Measurements from ENCODE around the gene AATK. TPM values are rescaled to one million over a fixed set of nuclear protein-coding genes. Genes with fewer than 3 reads are reported as not detected.
A peak's percentile ranks its signal among the peaks of the same experiment; 100 is the strongest.

AATK gene
- total RNA-seq, 1 experiment from 2014 or later = 1.1 TPM

DNA sequence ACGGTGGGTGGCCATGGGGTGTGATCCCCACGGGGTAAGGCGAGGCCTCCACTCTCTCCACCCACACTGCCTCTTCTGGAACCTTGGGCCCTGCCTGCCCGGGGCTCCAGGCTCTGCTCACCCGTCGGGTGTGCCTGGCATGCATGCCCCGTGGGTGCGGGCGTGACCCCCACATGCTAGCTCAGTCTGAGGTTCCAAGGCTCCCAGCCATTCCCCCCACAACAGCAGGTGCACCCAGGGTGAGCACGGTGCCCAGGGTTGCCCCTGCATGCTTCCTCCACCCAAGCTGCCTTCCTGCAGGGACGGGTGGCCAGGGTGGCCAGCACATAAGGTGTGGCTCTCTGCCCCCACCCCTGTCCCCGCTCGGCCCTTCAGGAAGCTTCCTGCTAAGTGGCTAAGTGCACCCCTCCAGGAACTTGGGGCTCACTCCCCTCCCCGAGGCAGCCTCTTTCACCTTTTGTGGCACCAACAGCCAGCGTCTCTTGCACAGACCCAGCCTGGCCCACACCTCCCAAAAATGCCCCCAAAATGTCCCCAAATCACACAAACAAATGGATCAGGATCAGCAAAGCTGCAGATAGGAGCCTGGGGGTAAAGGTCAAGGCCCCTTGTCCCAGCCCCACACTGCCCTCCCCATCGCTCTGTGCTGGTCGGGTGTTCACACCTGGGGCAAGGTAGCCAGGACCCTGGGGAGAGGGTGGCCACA lies 22.2 kb downstream of the AATK start:
- Histone ChIP-seq H3K4me3 (ENCODE audit: low read length) (no peak overlapping the region), H3K9me3 (ENCODE audit: low read length) (no peaks in the 10 kb centered on the region), H3K4me1 (ENCODE audit: insufficient read depth, low read length) (no peaks in the 10 kb centered on the region), H3K27me3 (ENCODE audit: low read length) (no peaks in the 10 kb centered on the region), H3K9ac (ENCODE audit: low read length) (no peak overlapping the region), H4K20me1 (ENCODE audit: low read length) (no peaks in the 10 kb centered on the region), H3F3A (ENCODE audit: low read length, unreplicated experiment) (no peaks in the 10 kb centered on the region), H3K27ac (ENCODE audit: low read length) (no peak overlapping the region), H3K36me3 (ENCODE audit: low read depth, low read length) (no peaks in the 10 kb centered on the region), H3K79me2 (ENCODE audit: low read length) (no peaks in the 10 kb centered on the region), H2AFZ (ENCODE audit: low read length) (no peak overlapping the region), H3K9me2 (replicated peaks; ENCODE audit: low read length) (no peaks in the 10 kb centered on the region), H3K4me2 (ENCODE audit: low read length) (no peak overlapping the region)
- ChIA-PET POLR2A (ENCODE audit: unreplicated experiment) (no interaction called here), CTCF (no interaction called here)
- intact Hi-C loops (cut with micrococcal nuclease) = loop anchor here (2.0 kb wide), 1 partner anchor 57 kb away; no protein-coding TSS in a partner anchor
- BruUV-seq (replicated peaks) = no TSS peak
- DNase-seq (no peak), ATAC-seq (no peak)
- TF ChIP-seq, protein P1, sequence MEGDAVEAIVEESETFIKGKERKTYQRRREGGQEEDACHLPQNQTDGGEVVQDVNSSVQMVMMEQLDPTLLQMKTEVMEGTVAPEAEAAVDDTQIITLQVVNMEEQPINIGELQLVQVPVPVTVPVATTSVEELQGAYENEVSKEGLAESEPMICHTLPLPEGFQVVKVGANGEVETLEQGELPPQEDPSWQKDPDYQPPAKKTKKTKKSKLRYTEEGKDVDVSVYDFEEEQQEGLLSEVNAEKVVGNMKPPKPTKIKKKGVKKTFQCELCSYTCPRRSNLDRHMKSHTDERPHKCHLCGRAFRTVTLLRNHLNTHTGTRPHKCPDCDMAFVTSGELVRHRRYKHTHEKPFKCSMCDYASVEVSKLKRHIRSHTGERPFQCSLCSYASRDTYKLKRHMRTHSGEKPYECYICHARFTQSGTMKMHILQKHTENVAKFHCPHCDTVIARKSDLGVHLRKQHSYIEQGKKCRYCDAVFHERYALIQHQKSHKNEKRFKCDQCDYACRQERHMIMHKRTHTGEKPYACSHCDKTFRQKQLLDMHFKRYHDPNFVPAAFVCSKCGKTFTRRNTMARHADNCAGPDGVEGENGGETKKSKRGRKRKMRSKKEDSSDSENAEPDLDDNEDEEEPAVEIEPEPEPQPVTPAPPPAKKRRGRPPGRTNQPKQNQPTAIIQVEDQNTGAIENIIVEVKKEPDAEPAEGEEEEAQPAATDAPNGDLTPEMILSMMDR (conservative IDR thresholded peaks at IDR 0.05; ENCODE audit: low read depth, low read length) = no peak
- TF ChIP-seq EZH2phosphoT487 (IDR thresholded peaks at IDR 0.05; ENCODE audit: borderline replicate concordance, low read length) (no peak), EZH2 (IDR thresholded peaks at IDR 0.05; ENCODE audit: low read length, unreplicated experiment) (no peak)

DNA sequence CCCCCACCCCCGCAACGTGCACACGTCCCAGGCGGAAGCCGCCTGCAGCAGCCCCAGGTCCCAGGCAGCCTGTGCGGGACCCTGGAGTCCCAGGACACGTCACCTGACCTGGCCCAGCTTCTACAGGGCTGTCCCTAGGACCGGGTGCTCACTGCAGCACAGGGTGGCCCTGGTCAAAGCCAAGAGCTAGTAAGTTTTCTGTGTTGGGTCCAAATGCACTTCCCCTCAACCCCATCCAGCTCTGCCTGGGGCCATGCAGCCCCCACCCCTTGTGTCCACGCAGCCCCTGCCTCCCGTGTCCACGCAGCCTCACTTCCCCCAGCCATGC lies 22.9 kb downstream of the AATK start:
- no peaks in the 10 kb centered on the region for H3K79me2 ChIP-seq (ENCODE audit: low read length)
- H4K20me1 ChIP-seq (ENCODE audit: low read length) = no peaks in the 10 kb centered on the region
- intact Hi-C loops (cut with micrococcal nuclease) = loop anchor here (2.0 kb wide), 1 partner anchor 58 kb away; no protein-coding TSS in a partner anchor
- no peaks in the 10 kb centered on the region for H3K36me3 ChIP-seq (ENCODE audit: low read depth, low read length)
- no peak overlapping the region for H3K27ac ChIP-seq (ENCODE audit: low read length)
- H3K9me2 ChIP-seq (replicated peaks; ENCODE audit: low read length) = no peaks in the 10 kb centered on the region
- no peak overlapping the region for H3K9ac ChIP-seq (ENCODE audit: low read length)
- no peaks in the 10 kb centered on the region for H3K9me3 ChIP-seq (ENCODE audit: low read length)
- no peak for ATAC-seq
- no peaks in the 10 kb centered on the region for H3F3A ChIP-seq (ENCODE audit: low read length, unreplicated experiment)
- TF ChIP-seq EZH2 (IDR thresholded peaks at IDR 0.05; ENCODE audit: low read length, unreplicated experiment) = no peak
- TF ChIP-seq, protein P1 (conservative IDR thresholded peaks at IDR 0.05; ENCODE audit: low read depth, low read length) = no peak
- no peak for TF ChIP-seq EZH2phosphoT487 (IDR thresholded peaks at IDR 0.05; ENCODE audit: borderline replicate concordance, low read length)
- CTCF ChIA-PET = interaction anchor here (0.5 to 0.6 kb wide), 2 partner anchors 116 to 286 kb away, joined by 7 to 11 read pairs; no protein-coding TSS in a partner anchor
- no peak overlapping the region for H3K4me3 ChIP-seq (ENCODE audit: low read length)
- peak overlapping the region; percentile 75 for H2AFZ ChIP-seq (ENCODE audit: low read length)
- POLR2A ChIA-PET (ENCODE audit: unreplicated experiment) = no interaction called here
- no peak for DNase-seq
- no peak overlapping the region for H3K4me2 ChIP-seq (ENCODE audit: low read length)
- H3K27me3 ChIP-seq (ENCODE audit: low read length) = no peaks in the 10 kb centered on the region
- no TSS peak for BruUV-seq (replicated peaks)
- H3K4me1 ChIP-seq (ENCODE audit: insufficient read depth, low read length) = no peaks in the 10 kb centered on the region
